ENCODE data around the gene AGTRAP.

The AGTRAP gene

GRCh38 chr1:11784993-11785769 is 49.2 kb downstream of the AGTRAP start:
- DNase-seq: peak; percentile 3

DNA sequence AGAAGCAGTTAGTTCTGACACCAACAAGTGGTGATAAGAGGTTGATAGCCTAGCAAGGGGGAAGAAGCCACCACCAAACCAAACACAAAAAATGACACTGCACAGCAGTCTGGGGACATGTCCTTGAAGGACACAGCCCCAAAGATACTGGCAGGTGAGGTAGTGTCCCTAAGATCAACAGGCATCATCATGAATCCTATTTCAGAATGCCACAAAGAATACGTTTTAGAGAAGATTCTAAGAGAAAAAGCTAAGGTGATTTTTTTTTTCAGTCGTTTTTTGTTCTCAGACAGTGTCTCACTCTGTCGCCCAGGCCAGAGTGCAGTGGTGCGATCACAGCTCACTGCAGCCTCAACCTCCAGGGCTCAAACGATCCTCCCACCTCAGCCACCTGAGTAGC is 50.2 kb downstream of the AGTRAP start:
- no peak for DNase-seq

GRCh38 chr1:11787251-11787803 is 51.4 kb downstream of the AGTRAP start:
- no peak for DNase-seq

GRCh38 chr1:11787804-11788436 is 52.0 kb downstream of the AGTRAP start:
- no peak for DNase-seq

GRCh38 chr1:11788549-11789053 is 52.7 kb downstream of the AGTRAP start:
- DNase-seq: no peak

DNA sequence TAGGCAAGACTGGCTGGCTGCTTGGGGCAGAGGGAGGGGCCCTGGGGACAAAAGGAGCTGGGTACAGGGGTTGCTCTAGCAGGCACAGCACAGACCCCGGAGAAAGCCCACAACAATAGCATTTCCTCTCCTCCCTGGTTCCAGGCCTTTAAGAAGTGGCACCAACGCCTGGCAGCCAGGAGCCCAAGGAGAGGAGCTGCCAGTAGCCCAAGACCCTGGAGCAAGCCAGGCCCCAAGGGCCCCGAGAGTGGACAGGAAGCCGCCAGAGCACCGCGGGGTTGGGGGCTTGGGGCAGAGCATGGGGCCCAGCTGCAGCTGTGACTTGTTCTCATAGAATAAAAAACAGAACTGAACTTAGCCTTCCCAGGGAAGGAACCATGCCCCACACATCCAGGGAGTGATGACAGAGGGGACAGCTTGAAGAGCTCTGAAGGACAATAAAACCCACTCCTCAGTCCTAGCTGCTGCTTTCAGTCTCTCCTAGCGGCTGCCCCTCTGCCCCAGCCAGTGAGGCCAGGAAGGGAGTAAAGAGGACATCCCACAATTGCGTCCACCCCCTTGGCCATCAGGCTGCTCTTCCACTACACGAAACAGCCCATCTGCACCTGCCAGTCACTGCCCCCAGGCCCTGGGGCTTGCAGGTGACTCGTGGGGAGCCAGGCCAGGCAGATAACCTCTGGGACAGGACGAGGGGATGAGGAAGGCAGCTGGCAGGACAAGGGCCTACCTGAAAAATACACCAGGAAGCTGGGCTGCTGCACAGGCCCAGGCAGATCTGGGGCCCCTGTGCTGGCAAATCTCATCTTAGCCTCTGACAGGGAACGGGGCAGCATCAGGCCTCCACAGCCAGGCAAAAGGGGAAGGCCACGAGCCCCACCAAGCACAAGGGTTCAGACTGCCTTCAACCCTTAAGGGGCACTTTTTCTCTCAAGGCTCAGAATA is 53.5 kb downstream of the AGTRAP start:
- DNase-seq: no peak

- DNase-seq: no peak
Observed at GRCh38 chr1:11790101-11790879, 54.4 kb downstream of the AGTRAP start.

DNA sequence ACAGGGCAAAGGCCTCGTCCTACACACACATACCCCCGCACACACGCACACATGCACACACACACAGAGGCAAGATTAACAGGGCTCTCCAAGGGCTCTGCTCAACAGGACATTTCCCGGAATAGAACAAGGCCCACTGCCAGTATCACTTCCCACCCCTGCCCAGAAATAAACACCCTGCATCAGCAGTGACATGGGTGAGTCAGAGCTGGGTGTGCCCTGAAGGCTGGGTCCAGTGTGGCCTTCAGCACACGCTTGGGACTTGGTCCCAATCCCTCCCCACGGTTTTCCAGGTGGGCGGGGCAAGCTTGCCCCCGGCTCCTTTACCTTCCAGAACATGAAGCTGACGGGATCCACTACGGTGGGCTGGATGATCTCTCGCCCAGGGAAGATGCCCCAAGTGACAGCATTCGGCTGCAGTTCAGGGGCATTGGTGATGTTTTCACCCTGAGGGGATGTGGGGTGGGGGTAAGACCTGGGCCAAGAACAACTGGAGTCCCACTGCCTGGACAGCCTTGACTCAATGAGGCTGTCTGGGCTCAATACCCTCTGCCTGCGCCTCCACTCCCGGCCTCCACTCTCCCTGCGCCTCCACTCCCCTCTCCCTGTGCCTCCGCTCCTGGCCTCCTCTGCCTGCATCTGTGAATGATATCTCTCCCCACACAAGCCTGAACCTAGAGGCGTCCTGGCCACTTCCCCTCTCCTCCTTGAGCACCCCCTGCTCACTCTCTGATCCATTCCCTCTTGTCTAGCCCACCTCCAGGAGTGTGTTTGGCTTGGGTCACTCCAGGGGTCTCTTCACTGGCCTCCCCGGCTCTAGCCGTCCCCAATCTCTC is 55.2 kb downstream of the AGTRAP start:
- no peak for DNase-seq

DNA sequence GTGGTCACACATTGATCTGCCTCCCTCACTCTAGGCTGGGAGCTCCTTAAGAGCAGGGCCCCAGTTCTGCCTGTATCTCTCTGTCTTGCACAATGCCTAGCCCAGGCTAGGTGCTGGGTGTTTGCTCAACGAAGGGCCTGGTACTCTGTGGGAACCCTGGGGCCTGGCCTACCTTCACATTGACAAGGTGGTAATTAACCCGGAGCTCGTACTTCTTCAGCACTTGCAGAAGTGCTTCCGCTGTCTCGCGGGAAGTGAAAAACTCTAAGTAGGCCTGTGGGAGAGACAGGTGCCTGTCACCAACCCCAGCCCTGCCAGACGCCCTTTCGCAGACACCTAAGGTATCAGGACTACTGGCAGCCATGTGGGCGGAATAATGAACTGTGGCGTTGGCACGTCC is 56.2 kb downstream of the AGTRAP start:
- no peak for DNase-seq

DNA sequence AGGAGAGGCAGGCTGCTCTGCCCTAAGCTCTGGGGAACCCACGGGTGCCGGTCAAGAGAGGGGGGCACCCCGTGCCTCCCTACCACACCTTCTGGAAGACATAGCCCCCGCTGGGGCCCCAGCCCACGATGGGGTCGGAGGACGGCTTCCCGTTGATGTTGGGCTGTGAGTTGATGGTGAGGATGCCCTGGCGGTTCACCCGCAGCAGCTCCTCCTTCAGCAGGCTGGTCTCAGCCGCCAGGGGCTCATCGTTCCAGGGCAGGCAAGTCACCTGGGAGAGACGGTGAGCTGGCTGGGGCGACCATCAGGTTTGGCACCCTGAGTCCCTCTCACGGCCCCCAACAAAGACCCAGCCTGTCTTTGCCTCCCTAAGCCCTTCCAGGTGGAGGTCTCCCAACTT is 57.9 kb downstream of the AGTRAP start:
- no peak for DNase-seq

DNA sequence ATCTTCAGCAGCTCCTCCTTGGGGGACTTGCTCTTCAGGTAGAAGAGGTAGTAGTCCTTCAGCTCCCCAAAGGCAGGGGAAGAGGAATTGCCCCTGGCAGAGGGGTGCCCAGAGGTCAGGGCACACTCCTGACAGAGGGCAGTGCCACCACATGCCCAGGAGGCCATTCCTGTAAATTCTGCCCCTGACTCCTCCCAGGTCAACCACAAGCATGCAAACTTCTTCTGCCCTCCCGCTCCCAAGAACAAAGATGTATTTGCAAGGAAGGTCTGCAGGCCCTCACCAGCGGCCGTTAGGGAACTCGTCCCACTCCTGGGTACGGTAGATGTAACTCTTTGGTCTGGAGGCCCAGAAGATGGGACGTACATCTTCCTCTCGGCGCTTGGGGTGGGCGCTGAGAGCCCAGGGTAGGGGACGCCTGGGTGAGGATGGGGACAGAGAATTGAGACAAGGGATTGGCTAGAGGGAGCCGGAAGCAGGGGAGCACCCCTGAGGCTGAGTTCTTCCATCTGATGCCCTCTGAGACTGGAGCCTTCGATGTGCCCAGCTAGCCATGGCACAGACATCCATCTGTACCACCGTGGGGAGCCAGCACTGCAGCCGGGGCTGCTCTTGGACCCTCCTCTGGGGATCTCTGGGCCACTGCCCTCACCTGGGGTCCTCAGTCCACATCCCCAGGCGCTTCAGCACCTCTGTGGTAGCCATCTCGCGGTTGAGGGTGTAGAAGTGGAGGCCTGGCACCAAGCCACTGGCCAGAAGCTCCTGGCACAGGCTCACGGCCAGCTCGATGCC is 58.7 kb downstream of the AGTRAP start:
- DNase-seq: no peak

GRCh38 chr1:11795238-11795890 is 59.4 kb downstream of the AGTRAP start:
- DNase-seq: no peak

DNA sequence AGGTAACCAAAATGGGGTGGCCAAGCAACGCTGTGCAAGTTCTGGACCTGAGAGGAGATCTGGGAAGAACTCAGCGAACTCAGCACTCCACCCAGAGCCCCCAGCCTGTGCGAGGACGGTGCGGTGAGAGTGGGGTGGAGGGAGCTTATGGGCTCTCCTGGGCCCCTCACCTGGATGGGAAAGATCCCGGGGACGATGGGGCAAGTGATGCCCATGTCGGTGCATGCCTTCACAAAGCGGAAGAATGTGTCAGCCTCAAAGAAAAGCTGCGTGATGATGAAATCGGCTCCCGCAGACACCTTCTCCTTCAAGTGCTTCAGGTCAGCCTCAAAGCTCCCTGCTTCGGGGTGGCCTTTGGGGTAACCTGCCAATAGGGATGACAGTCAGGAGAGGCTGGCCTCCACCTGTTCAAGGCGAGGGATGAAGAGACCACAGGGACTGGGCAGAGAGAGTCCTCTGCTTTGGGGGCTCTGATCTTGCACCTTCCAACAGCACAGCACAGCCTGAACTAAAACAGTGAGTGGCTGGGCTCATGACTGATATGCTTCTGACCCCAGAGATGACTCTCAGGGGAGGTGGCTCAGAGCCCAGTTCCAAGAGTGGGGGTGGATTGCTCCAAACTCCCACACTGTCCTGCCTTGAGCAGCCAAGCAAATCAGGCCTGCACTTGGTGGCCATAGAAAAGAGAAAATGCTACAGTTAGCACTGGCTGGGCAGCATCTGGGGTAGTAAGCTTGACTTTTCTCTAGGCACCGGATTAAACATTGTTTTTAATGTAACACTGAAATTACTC is 60.3 kb downstream of the AGTRAP start:
- no peak for DNase-seq

- no peak for DNase-seq
Observed at GRCh38 chr1:11797525-11798216, 61.7 kb downstream of the AGTRAP start.

GRCh38 chr1:11799099-11799498 is 63.2 kb downstream of the AGTRAP start:
- DNase-seq: no peak

- DNase-seq: no peak
Observed at GRCh38 chr1:11799896-11800295, 64.0 kb downstream of the AGTRAP start.

- DNase-seq: no peak
Observed at GRCh38 chr1:11800391-11800755, 64.4 kb downstream of the AGTRAP start.

Measured in KG1 (cell line).